Sigmoid colon (tissue), 7 donors: ENCODE results near the gene FAM9C. TPM values are rescaled to one million over a fixed set of nuclear protein-coding genes. Genes with fewer than 3 reads are reported as not detected.

ENCODE experiments used
- DNase-seq: peaks from one replicate; pipeline ENCODE4 v3.0.0-alpha.2; 2019
- H3K27ac ChIP-seq, 4 donors: fragments of 200-600 bp; sonication (generic); one replicate each; pipeline ENCODE4 v1.5.1; 2016 to 2019; ENCODE audit warnings: mild to moderate bottlenecking in 1 of 4
- H3K27me3 ChIP-seq, 3 donors: fragments of 200-600 bp; sonication (generic); one replicate each; pipeline ENCODE4 v1.5.1; 2019; ENCODE audit warnings: mild to moderate bottlenecking in 1 of 3
- H3K36me3 ChIP-seq, 4 donors: fragments of 200-600 bp; sonication (generic); one replicate each; pipeline ENCODE4 v1.5.1; 2016 to 2019
- H3K4me1 ChIP-seq, 4 donors: fragments of 200-600 bp; sonication (generic); one replicate each; pipeline ENCODE4 v1.5.1; 2017 to 2019
- H3K4me3 ChIP-seq, 4 donors: fragments of 200-600 bp; sonication (generic); one replicate each; pipeline ENCODE4 v1.5.1; 2017 to 2019; ENCODE audit warnings: mild to moderate bottlenecking in 2 of 4, moderate library complexity in 1 of 4
- H3K9me3 ChIP-seq, 4 donors: fragments of 200-600 bp in 3 of 4; sonication (generic) in 3 of 4; one replicate each; pipeline versions ENCODE4 v1.5.1 to v1.6.1; 2013 to 2019
- CTCF ChIP-seq, 4 experiments: fragments of 450-650 bp in 3 of 4; fragments of 200-600 bp in 1 of 4; IDR thresholded peaks; one replicate each; pipeline ENCODE4 v1.5.1; 2016 to 2019; ENCODE audit warnings: antibody characterized with exemption in 4 of 4, mild to moderate bottlenecking in 3 of 4, moderate library complexity in 2 of 4
- EP300 ChIP-seq, 4 donors: sonication (generic); formaldehyde crosslinking; IDR thresholded peaks; one replicate each; pipeline ENCODE4 v1.6.1; 2017; ENCODE audit warnings: antibody characterized with exemption in 4 of 4
- POLR2A ChIP-seq, 2 donors: fragments of 450-650 bp; IDR thresholded peaks; one replicate each; pipeline ENCODE4 v1.6.1; 2016; ENCODE audit warnings: antibody characterized with exemption in 2 of 2, mild to moderate bottlenecking in 2 of 2, moderate library complexity in 2 of 2
- POLR2AphosphoS5 ChIP-seq, 4 donors: sonication (generic); formaldehyde crosslinking; IDR thresholded peaks; one replicate each; pipeline ENCODE4 v1.6.1; 2017; ENCODE audit warnings: antibody characterized with exemption in 4 of 4
- WGBS, 2 donors: extraction: QIAGEN DNeasy Blood & Tissue Kit; methylation state at CpG; one replicate each; pipeline ENCODE4 v1.1.7; 2013; 5-methylcytosine and 5-hydroxymethylcytosine counted together
- intact Hi-C: fragments of 100-400 bp; cut with DNase I; formaldehyde crosslinking; loops from one replicate; pipeline ENCODE4 v1.15.1; 2023
- polyA plus RNA-seq, 3 donors: library from polyadenylated mRNA; stranded (reverse); fragments of 200-250 nt; gene quantifications; one replicate each; pipeline ENCODE4 v1.2.3, GENCODE V29; 2013
- total RNA-seq, 4 donors: library from RNA; depleted of rRNA; stranded (reverse); fragments of >200 nt; gene quantifications; one replicate each; pipeline ENCODE4 v1.1.0, GENCODE V29; 2016
- donor health status: healthy with polysubstance abuse.
- donor health status: Bipolar disorder and iron deficiency.
- donor health status: healthy.

Gene FAM9C
- total and polyA plus RNA-seq, 7 donors: 0.17 TPM; not detected in 6

DNA sequence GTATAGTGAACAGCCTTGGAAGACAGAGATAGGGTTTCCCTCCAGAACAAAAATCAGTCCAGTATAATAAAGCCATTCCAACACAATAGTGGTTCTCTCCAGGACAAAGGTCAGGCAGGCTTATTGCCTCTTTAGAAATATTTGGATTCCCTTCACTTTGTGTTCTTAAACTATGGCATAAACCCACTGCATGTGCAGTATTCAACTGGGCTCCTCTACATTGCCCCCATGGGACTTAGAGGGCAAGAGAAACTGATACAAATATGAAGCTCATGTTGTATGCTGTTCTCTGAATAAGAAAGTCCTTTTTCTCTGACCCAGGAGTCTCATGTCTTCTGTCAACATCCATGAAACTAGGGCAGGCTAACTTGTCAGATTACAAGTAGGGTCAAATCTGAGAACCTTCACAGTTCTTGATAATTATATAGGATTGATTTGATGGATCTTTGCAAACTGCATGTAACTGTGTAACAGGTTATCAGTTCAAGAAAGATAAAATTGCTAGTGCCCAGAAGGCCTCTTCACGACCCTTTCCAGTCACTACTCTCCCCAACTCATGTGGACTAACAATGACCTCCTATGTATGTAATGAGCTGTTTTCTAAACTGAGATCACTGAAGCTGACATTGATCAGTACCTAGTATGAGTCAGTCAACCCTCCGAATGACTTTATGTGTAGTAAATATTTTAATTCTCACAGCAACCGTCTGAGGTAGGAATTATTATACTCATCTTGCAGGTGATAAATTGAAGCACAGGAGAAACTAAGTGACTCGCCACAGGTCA lies 31.9 kb upstream of the FAM9C start:
- 48 to 68% methylated on average over 4 of the region's 4 CpGs for WGBS, 2 donors
- no peaks in the 10 kb centered on the region for H3K9me3 ChIP-seq
- DNase-seq: no peak
- no peaks in the 10 kb centered on the region for H3K36me3 ChIP-seq
- intact Hi-C loops: no loop called here
- H3K27me3 ChIP-seq: no peaks in the 10 kb centered on the region
- no peak overlapping the region for H3K4me3 ChIP-seq
- TF ChIP-seq POLR2AphosphoS5 (IDR thresholded peaks at IDR 0.05): no peak
- no peak for TF ChIP-seq EP300 (IDR thresholded peaks at IDR 0.05)
- H3K4me1 ChIP-seq: peaks cover 0 to 6% (median 2%) of the 10 kb centered on the region in 4 donors
- H3K27ac ChIP-seq: peak overlapping the region in 1 of 4 donors; percentile 41

GRCh38 chrX:13074297-13075262 lies 30.2 kb upstream of the FAM9C start:
- intact Hi-C loops: no loop called here
- no peak overlapping the region for H3K27ac ChIP-seq
- H3K36me3 ChIP-seq: no peaks in the 10 kb centered on the region

GRCh38 chrX:13069771-13070416 lies 25.5 kb upstream of the FAM9C start:
- Histone ChIP-seq H3K9me3 (peaks cover 0 to 5% (median 0%) of the 10 kb centered on the region in 4 donors), H3K4me3 (no peak overlapping the region), H3K27me3 (no peaks in the 10 kb centered on the region), H3K27ac (no peak overlapping the region), H3K36me3 (no peaks in the 10 kb centered on the region), H3K4me1 (no peaks in the 10 kb centered on the region)
- WGBS, 2 donors: 79 to 93% methylated on average over 3 of the region's 3 CpGs
- TF ChIP-seq POLR2A (IDR thresholded peaks at IDR 0.05): no peak
- TF ChIP-seq CTCF (IDR thresholded peaks at IDR 0.05): no peak
- DNase-seq: no peak
- intact Hi-C loops: no loop called here

More at GRCh38 chrX:13074297-13075262, 30.2 kb upstream of the FAM9C start:
- TF ChIP-seq EP300 (IDR thresholded peaks at IDR 0.05): no peak
- no peak for TF ChIP-seq POLR2AphosphoS5 (IDR thresholded peaks at IDR 0.05)
- TF ChIP-seq CTCF (IDR thresholded peaks at IDR 0.05): no peak
- no peak for TF ChIP-seq POLR2A (IDR thresholded peaks at IDR 0.05)
- no peak for DNase-seq
- peaks cover 0 to 5% (median 2%) of the 10 kb centered on the region in 4 donors for H3K4me1 ChIP-seq
- H3K9me3 ChIP-seq: no peaks in the 10 kb centered on the region
- H3K4me3 ChIP-seq: no peak overlapping the region
- H3K27me3 ChIP-seq: no peaks in the 10 kb centered on the region
- WGBS, 2 donors: 66 to 83% methylated on average over 9 of the region's 9 CpGs

DNA sequence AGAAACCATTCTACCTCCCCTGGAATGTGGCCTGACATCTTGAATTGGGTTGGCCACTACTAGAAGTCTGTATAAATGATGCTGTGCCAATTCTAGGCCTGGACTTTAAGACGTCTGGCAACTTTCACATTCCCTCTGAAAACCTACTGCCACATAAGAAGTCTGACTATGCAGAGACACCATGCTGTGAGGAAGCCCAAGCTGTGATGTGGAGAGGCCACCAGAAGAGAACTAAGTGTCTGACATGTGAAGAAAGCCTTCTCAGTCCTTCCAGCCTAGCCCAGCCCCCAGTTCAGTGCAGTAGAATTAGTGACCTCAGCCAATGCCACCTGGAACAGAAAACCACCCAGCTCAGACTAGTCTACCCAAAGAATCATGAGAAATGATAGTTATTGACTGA lies 24.2 kb upstream of the FAM9C start:
- DNase-seq: no peak
- TF ChIP-seq EP300 (IDR thresholded peaks at IDR 0.05) (no peak), CTCF (IDR thresholded peaks at IDR 0.05) (no peak), POLR2A (IDR thresholded peaks at IDR 0.05) (no peak), POLR2AphosphoS5 (IDR thresholded peaks at IDR 0.05) (no peak)
- WGBS, 2 donors: 81 to 90% methylated on average over 1 of the region's 1 CpG
- H3K36me3 ChIP-seq: no peaks in the 10 kb centered on the region
- H3K4me1 ChIP-seq: no peaks in the 10 kb centered on the region
- H3K9me3 ChIP-seq: peaks cover 0 to 5% (median 0%) of the 10 kb centered on the region in 4 donors
- no peak overlapping the region for H3K27ac ChIP-seq
- no peak overlapping the region for H3K4me3 ChIP-seq
- no peaks in the 10 kb centered on the region for H3K27me3 ChIP-seq
- intact Hi-C loops: no loop called here
